ENCODE results near the gene IL20RB. TPM values are rescaled to one million over a fixed set of nuclear protein-coding genes. Genes with fewer than 3 reads are reported as not detected.
"Not testable (repeated sequence)": the region's sequence is repeated elsewhere in the genome, so short reads cannot be mapped to it uniquely, and the experiment has no call there.

Gene IL20RB
- total RNA-seq, 1 donor from 2014 or later: 15.8 TPM

DNA sequence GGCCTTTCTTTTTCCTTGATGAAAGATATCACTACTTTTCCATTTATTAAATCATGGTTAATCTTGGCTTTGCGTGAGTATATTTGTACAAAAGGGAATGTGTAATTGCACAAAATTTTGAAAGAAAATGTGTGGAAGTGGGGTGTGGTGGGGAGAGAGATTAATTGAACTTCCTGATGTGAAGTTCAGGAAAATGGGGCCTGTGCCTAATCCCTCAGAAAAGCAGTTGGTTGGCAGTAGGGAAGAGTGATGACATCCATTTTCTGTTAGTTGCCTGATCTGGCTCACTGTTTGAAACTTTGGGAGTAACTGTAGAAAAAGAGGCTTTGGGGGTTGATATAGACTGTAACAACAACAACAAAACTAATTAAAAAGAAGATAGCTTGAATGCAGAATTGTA is 10.8 kb upstream of the IL20RB start:
- DNase-seq: no peak

DNA sequence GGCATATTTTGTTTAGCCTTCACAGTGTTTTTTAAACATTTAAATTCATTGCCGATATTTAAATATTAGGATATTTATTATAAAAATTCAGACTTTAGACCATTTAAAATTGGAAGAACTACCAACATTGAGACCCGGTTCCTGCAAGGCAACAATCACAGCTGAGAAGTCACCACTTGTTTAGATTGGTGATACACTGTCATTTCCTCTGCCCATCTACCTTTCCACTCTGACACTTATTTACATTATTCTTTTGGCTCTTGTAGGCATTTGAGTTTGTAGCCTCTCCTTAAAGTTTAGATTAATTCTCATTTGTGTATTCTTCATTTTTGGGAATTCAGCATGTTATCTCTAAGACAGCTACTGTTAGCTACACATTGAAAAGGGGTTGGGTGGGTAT is 10.3 kb upstream of the IL20RB start:
- no peak for DNase-seq

DNA sequence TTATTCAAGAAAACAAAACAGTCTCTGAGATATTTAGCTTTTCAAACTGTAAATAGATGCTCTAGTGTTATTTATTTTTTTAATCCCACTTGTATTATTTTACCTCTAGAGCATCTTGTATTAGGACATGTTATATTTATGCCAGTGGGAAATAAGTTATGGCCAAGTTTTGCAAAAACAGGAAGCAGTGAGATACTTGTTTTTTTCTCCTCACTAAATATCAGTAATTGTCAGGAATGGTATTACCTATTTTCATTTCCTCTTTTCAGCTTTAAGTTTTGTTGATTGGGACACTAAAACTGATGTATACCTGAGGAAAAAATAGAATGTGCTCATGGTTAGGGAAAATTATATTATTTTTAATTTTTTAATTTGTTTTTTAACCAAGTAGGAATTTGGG is 8.6 kb upstream of the IL20RB start:
- no peak for DNase-seq

DNA sequence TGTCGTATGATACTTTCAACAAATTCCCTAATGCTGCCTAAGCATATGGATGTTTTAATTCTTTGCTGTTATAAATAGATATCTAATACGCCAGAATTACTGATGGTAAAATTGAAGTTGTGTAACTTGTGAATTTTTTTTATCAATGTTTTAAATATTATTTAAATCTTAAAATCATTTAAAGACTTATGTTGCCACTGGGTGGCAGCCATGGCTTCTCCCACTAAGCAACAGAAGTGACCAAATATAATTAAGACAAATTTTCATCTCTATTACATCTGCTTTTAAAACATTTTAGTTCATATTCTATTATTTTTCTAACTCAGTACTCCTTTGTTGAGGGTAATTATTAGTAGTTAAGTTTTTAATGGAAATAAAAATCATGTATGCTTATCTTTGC is 8.1 kb upstream of the IL20RB start:
- DNase-seq: no peak

DNA sequence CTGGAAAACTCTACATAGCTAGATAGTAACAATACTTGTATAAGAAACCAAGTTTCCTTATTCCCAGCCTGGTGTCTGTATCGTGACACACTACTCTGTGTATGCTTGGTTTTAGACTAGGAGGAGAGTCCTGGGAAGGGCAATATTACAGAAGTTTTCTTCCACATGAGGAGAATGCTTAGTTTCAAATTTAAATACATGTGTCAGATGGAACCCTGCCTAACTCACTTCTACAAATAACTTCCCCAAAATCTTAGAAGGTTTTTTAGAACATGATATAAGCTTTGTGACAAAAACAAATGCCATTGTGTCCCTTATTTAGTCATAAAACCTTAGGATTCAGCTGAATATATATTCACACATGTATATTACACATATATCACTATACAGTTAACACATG is 7.2 kb upstream of the IL20RB start:
- DNase-seq: no peak

DNA sequence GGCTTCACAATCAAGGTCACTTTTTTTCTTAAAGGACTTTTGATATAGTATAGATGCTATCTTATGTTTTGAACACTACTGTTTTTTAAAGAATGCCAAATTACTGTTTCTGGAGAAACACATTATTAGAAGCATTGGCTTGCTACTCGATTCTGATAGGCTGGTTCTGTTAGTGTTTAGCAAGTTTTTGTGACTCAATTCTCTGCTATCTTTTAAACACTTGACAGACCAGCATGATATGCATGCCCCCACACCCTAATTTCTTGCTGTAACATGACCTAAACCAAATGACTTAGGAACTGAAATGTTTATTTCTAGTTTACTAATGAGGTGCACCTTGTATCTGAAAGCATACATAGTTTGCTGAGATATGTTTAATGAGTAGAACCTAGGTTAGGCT is 5.5 kb upstream of the IL20RB start:
- no peak for DNase-seq

DNA sequence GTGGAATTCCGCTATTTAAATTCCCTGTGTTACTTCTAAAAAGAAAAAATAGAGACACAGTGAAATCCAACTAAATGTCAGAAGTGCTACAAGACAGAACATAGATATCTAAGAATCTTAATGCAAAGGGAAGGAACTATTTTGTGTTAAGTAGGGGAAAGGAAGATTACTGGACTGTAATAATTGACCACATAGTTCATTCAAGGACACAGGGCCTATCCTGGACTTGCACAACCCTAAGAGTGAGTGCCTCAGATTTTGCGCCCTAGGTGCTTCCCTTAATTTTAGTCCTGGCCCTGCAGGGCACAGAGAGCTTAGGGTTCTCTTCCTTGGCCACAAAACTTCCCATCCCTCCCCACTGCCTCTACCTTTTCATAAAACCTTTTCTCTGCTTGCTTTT is 3.5 kb upstream of the IL20RB start:
- DNase-seq: no peak

DNA sequence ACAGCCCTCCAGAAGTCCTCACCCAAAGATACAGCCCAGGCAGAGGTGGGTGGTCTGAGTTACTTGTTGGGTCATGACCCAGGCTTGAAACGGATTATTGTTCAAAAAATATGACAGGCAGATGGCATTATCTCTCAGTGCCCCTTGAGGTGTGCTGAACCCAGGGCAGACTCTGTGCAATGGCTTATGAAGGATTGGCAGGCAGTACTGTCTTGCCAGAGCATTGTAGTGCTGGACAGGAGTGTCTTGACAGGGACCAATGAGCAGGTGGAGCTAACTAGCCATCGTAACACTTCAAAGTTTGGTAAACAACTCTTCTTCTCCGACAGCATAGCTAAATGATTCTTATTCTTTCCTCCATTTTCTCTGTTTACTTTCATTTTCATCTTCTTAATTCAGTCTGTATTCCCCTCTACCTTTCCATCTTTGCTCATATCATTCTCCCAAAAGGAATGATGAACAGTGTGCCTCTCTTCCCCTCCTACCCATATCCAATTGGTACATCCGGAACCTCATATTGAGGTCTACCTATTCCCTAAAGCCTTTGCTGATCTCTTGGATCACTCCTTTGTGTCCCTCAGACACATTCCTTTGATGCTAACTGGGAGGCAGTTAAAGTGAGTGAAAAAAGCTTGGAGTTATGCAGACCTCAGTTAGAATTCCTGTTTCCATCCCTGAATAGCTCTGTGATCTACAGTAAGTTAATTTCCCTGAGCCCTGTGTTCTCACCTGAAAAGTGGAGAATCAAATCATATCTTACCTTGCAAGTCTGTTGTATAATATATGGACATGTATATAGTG is 2.6 kb upstream of the IL20RB start:
- no peak for DNase-seq

DNA sequence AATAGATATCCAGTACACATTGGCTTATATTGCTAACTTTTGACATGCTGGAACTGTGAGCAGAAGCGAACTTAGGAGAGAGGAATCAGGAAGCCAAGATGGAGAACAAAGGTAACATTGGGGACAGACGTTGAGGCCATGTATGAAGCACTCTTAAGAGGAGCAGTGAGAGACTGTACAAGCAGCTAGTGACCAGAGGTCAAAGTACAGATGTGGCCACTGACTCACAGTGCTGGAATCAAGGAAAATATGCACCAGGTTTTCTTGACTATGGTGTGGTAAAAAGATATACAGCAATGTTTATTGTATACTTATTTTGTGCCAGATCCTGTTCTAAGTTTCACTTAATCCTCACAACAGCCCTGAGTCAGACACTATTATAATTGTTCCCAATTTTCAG is 2.0 kb upstream of the IL20RB start:
- DNase-seq: no peak

DNA sequence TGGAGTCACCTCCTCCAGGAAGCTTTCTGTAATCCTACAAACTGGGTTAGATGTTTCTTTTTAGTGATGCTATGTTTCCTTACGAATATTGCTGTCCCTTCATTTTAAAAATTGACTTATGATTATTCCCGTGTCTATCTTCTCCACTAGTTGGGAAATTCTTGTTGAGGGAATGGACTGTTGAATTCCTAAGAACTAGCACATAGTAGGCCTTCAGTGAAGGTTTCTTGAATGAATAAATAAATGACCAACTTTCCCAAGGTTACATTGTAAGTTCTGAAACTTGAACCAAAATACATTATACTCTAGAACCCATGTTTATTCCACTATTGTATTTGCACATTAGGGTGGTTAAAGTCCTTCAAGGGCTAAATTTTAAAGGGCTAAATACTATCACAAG is 812 bp upstream of the IL20RB start:
- DNase-seq: no peak

DNA sequence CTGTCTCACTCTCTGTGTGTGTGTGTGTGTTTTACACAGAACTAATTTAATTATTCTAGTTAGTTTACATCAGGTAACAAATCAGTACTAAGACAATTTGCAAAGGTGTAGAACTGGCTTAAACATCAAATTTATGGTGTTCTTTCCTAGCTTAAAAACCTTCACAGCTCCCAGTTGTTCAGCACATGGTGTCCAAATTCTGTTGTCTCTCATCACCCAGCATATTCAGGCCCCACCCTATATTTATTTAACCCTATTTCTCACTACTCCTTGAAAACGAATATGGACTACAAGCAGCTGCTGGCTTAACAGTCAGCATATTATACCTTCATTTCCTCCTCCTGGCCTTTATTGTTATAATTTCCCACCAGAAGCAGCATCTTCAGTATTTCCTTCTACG is 1.2 kb downstream of the IL20RB start:
- DNase-seq: no peak

DNA sequence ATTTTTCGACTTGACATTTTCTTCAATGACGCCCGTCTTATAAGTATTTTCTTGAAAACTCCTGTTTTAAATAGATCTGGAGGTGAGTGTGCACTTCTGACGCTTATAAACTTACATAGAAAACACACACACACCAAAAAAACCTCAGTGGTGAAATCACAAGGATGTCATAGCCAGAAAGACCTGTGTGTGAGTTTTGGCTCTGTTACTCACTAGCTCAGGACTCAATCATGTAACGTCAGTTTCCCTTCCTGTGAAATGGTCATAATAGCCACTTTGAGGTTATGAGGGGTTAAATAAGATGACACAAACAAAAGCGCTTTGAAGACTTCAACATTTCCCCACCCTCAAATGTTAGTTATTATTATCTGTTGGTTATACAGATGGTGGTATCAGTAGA is 1.8 kb downstream of the IL20RB start:
- no peak for DNase-seq

DNA sequence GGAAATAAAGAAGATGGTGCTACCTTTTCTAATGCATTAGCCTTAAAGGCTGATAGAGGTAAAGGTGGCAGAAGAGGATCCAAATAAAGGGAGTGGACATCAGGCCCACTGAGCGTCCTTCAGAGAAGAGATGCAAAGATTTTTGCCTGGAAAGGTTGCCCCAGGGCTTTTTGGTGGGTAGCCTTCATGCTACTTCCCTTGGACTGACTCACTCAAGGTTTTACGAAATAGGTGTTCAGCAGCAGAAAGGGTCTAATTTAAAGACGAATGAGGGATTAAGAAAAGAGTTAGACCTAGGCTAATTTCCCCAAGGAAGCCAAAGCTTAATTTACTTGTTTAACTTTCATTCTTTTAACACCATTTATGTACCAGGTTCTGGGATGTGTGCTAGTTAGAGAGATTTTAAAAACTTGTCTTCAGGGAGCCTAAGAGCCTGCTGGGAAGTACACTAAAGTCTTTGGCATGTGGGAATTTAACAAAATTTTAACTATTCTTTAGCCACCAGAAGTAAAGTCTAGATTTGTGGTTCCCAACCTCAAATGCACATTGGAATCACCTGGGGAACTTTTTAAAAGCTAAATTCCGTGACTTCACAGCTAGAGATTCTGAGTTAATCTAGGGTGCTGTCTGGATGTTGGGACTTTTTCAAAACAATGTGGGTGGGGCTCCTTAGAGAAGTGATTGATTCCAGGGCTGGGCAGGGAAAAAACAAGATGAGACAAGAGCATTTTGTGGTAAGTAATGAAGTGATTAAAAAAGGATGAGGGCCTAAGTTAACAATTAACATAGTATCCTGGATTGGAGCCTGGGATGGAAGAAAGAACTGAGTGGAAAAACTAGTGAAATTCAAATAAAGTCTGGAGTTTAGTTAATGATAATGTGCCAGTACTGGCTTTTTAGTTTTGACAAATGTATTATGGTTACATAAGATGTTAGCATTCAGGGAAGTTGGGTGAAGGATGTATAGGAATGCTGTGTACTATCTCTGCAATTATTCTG is 3.4 kb downstream of the IL20RB start:
- no peak for DNase-seq

DNA sequence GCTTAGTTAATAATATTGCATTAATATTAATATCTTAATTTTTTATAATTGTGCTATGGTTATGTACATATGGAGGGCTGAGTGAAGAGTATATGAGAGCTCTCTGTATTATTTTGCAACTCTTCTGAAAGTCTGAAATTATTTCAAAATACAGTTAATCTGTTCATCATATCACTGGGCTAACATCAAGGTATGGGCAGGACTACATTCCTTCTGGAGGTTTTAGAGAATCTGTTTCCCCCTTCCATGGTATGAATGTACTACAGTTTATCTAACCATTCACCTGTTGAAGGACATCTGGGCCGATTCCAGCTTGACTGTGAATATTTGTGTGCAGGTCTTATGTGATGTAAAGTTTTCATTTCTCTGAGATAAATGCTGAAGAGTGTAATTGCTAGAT is 5.1 kb downstream of the IL20RB start:
- DNase-seq: no peak

DNA sequence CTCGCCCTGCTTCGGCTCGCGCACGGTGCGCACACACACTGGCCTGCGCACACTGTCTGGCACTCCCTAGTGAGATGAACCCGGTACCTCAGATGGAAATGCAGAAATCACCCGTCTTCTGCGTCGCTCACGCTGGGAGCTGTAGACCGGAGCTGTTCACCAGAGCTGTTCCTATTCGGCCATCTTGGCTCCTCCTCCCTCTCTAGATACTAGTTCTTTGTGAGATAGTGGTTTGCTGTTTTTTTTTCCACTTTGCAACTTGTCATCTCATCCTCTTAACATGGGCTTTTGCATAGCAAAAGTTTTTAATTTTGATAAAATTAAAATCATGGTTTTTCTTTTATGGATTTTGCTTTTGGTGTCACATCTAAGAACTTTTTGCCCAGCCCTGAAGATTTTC is 11.8 kb downstream of the IL20RB start:
- DNase-seq: not testable (repeated sequence)

DNA sequence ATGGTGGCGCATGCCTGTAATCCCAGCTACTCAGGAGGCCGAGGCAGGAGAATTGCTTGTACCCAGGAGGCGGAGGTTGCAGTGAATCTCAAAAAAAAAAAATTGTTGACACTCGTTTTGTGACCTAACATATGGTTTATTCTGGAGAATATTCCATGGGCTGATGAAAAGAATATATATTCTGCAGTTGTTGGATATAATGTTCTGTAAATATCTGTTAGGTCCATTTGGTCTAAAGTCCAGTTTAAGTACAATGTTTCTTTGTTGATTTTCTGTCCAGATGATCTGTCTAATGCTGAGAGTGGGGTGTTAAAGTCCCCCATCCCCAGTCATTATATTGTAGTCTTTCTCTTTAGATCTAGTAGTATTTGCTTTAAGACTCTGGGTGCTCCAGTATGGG is 15.6 kb downstream of the IL20RB start:
- no peak for DNase-seq

DNA sequence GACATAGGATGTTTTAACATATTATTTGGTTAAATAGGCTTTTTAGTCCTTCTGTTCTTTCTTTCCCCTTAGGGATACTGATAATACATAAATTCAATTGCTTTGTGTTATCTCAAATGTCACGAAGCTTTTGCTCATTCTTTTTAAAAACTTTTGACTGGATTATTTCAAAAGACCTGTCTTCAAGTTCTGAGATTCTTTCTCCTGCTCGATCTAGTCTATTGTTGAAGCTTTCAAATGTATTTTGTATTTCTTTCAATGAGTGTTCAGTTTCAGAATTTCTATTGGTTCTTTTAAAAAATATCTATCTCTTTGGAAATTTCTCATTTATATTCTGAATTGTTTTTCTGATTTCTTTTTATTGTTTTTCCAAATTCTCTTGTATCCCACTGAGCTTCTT is 16.9 kb downstream of the IL20RB start:
- DNase-seq: no peak

DNA sequence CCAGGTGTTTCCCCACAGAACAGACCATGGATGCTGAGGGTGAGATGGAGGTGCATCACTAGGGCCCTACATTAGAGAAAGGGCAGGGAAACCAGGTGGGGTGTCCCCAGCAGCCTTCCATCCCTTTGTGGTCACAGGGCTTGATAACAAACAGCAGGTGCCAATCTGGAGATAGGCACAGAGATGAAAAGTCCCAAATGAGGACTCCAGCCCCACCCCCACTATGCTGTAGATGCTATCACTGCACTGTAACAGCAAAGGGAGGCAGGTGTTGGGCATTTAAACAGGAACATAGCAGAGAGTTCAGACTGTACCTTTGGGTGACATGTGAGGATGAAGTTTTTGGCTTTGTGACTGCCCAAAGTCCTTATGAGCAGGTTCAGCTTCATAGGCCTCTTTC is 21.4 kb downstream of the IL20RB start:
- no peak for DNase-seq

DNA sequence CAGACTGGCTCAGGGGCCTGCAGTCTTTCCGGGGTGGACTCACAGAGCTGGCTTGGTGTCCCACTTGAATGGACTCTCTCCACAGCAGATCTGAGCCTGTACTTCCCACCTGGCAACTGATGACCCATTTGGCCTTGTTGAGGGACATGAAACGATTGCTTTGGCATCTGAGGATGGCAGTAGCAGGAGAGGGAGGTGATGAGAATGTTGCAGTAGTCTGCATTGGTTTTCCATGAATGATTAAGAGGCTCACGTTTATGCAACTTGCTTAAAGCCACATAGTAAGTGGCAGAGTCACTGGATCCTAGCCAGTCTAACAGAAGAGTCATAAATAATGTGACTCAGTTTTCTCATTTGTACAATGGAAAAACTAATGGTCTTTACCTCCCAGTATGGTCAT is 21.9 kb downstream of the IL20RB start:
- DNase-seq: no peak

DNA sequence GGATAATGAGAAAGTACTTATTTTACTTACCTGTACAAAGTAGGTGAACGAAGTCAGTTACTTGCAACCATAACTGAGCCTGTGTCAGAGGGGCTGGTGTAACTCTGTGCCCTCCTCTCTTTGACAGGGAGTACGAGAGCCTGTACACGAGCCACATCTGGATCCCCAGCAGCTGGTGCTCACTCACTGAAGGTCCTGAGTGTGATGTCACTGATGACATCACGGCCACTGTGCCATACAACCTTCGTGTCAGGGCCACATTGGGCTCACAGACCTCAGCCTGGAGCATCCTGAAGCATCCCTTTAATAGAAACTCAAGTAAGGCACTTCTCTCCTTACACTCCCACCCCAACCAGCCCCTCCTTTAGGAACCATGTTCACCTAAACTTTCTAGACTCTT is 24.2 kb downstream of the IL20RB start:
- DNase-seq: no peak

DNA sequence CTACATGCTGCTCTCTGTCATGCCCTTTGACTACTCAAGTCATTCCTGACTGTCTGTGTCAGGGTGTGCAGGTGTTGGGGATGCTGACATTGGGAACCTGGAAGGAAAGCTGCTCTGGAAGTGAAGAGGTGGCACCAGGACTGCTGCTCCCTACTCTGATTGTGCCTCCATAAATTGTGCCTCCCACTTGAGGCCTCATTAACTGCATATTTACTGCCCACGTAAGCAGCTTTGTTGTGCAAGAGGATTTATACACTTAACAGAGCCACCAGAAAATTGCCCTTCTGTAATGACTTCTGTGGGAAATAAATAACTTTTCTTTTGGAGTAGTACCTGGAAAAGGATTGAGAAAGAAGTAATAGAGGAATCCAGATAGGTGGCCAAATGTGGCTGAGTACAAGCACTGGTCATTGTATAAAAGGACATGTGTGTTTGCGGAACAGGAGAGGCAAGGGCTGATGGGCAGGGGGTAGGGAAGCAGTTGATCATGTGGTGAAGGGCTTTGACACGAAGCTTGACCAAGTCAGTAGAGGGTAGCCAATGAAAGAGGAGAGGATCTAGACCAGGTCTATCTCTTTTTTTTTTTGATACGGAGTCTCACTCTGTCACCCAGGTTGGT is 24.8 kb downstream of the IL20RB start:
- no peak for DNase-seq

DNA sequence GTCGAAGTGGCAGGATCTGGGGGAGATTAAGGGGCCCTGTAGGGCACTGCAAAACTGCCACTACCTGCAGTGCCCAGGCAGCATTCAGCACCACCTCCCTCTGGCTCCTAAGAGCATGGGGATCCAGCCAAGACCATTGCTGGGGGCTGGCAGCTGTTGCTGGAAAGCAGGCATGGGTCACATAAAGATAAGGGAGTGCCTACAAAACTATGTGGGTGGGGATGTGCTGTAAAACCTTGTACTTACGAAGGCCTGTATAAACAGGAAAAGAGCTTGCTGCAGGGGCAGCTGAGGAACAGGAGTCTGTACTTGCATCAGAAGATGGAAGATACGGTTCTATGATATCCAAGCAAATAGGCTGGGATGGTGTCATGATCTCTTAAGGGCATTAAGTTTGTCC is 27.1 kb downstream of the IL20RB start:
- DNase-seq: no peak

DNA sequence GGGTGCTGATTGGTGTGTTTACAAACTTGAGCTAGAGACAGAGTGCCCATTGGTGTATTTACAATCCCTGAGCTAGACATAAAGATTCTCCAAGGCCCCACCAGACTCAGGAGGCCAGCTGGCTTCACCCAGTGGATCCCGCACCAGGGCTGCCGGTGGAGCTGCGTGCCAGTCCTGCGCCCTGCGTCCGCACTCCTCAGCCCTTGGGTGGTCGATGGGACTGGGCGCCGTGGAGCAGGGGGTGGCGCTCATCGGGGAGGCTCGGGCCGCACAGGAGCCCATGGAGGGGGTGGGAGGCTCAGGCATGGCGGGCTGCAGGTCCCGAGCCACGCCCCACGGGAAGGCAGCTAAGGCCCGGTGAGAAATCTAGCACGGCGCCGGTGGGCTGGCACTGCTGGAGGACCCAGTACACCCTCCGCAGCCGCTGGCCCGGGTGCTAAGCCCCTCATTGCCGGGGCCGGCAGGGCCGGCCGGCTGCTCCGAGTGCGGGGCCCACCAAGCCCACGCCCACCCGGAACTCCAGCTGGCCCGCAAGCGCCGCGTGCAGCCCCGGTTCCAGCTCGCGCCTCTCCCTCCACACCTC is 29.7 kb downstream of the IL20RB start:
- not testable (repeated sequence) for DNase-seq
